Osteocyte (in vitro differentiated cells): ENCODE results near the gene UBAC2. TPM values are rescaled to one million over a fixed set of nuclear protein-coding genes. Genes with fewer than 3 reads are reported as not detected.

ENCODE experiments used
- DNase-seq: peaks from one replicate; pipeline ENCODE4 v3.0.0; 2021; ENCODE audit warnings: mixed read lengths; ENCODE audit not compliant: unreplicated experiment; ENCODE audit errors: extremely low spot score
- H3K27ac Mint-ChIP-seq: one replicate; pipeline ENCODE4 v1.8.0; 2021; ENCODE audit warnings: mild to moderate bottlenecking, mixed read lengths; ENCODE audit not compliant: unreplicated experiment
- H3K27me3 Mint-ChIP-seq: one replicate; pipeline ENCODE4 v1.8.0; 2021; ENCODE audit warnings: mixed read lengths; ENCODE audit not compliant: unreplicated experiment
- H3K36me3 Mint-ChIP-seq: one replicate; pipeline ENCODE4 v1.8.0; 2021; ENCODE audit warnings: mixed read lengths; ENCODE audit not compliant: unreplicated experiment
- H3K4me1 Mint-ChIP-seq: one replicate; pipeline ENCODE4 v1.8.0; 2021; ENCODE audit warnings: mixed read lengths; ENCODE audit not compliant: unreplicated experiment
- H3K4me3 Mint-ChIP-seq: one replicate; pipeline ENCODE4 v1.8.0; 2021; ENCODE audit warnings: mild to moderate bottlenecking, moderate library complexity, mixed read lengths; ENCODE audit not compliant: unreplicated experiment
- H3K9me3 Mint-ChIP-seq: one replicate; pipeline ENCODE4 v1.8.0; 2021; ENCODE audit warnings: mixed read lengths; ENCODE audit not compliant: unreplicated experiment
- CTCF ChIP-seq: fragments of 200-600 bp; sonication (generic); IDR thresholded peaks from 2 replicates; pipeline ENCODE4 v1.5.0; 2021; ENCODE audit warnings: antibody characterized with exemption, mild to moderate bottlenecking, moderate library complexity
- total RNA-seq: library from RNA; stranded (reverse); gene quantifications from 2 replicates; pipeline ENCODE4 v1.2.1, GENCODE V29; 2021

UBAC2 gene
- total RNA-seq, 1 donor from 2014 or later, result 64.0 TPM

GRCh38 chr13:99327126-99327525 lies 126.5 kb downstream of the UBAC2 start:
- Mint-ChIP-seq H3K36me3 (peaks cover 19% of the 10 kb centered on the region), H3K4me1 (peaks cover 11% of the 10 kb centered on the region), H3K27ac (no peak overlapping the region), H3K9me3 (no peaks in the 10 kb centered on the region), H3K27me3 (no peaks in the 10 kb centered on the region), H3K4me3 (no peak overlapping the region)
- no peak for TF ChIP-seq CTCF
- DNase-seq, result no peak

- no peak for TF ChIP-seq CTCF
- no peak for DNase-seq
- Mint-ChIP-seq H3K36me3 (peaks cover 19% of the 10 kb centered on the region), H3K27ac (no peak overlapping the region), H3K4me1 (peaks cover 6% of the 10 kb centered on the region), H3K27me3 (no peaks in the 10 kb centered on the region), H3K4me3 (no peak overlapping the region), H3K9me3 (no peaks in the 10 kb centered on the region)
These were observed 127.1 kb downstream of the UBAC2 start for GRCh38 chr13:99327761-99328160.

GRCh38 chr13:99329477-99329876 lies 128.8 kb downstream of the UBAC2 start:
- H3K4me1 Mint-ChIP-seq, result peaks cover 6% of the 10 kb centered on the region
- no peak for DNase-seq
- H3K36me3 Mint-ChIP-seq, result peaks cover 16% of the 10 kb centered on the region
- no peak overlapping the region for H3K27ac Mint-ChIP-seq
- H3K9me3 Mint-ChIP-seq, result no peaks in the 10 kb centered on the region
- no peaks in the 10 kb centered on the region for H3K27me3 Mint-ChIP-seq
- TF ChIP-seq CTCF, result no peak
- no peak overlapping the region for H3K4me3 Mint-ChIP-seq

GRCh38 chr13:99330942-99331341 lies 130.3 kb downstream of the UBAC2 start:
- H3K4me1 Mint-ChIP-seq, result peaks cover 6% of the 10 kb centered on the region
- TF ChIP-seq CTCF, result no peak
- no peak overlapping the region for H3K4me3 Mint-ChIP-seq
- H3K27me3 Mint-ChIP-seq, result no peaks in the 10 kb centered on the region
- no peak overlapping the region for H3K27ac Mint-ChIP-seq
- no peak for DNase-seq
- no peaks in the 10 kb centered on the region for H3K9me3 Mint-ChIP-seq
- peaks cover 15% of the 10 kb centered on the region for H3K36me3 Mint-ChIP-seq

GRCh38 chr13:99331881-99332293 lies 131.2 kb downstream of the UBAC2 start:
- DNase-seq, result no peak

More at GRCh38 chr13:99331881-99332293, 131.2 kb downstream of the UBAC2 start:
- Mint-ChIP-seq H3K4me3 (no peak overlapping the region), H3K27me3 (no peaks in the 10 kb centered on the region), H3K36me3 (peaks cover 15% of the 10 kb centered on the region), H3K4me1 (peaks cover 6% of the 10 kb centered on the region), H3K27ac (no peak overlapping the region), H3K9me3 (no peaks in the 10 kb centered on the region)
- TF ChIP-seq CTCF, result no peak
